OCI-LY3 (cell line): ENCODE measurements around the gene PPP3CA.

Source experiments
- CTCF ChIP-seq: fragments of 200-600, 300-600 bp; sonication (generic); IDR thresholded peaks from 2 replicates; pipeline ENCODE4 v1.5.1; 2014; ENCODE audit warnings: antibody characterized with exemption, low read length, low read depth
- EZH2phosphoT487 ChIP-seq: fragments of 200-600 bp; shearing (Covaris generic); IDR thresholded peaks from 2 replicates; pipeline ENCODE4 v1.6.1; 2018; ENCODE audit warnings: antibody characterized with exemption, mixed run types, low read depth

DNA sequence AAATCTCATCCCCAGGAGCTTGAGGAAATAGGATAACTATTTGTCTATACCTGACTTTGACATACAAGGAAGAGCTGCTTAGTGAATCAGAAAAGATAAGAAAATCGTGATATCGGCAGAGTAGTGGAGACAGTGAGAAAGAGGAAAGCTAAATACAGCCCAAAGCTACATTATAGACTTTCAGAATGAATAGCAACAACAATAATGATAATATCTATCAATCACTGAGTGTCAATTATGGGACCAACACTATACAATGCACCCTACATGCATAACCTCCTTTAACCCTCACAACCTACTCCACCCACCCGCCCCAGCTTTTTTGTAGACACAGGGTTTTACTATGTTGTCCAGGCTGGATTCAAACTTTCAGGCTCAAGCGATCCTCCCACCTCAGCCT lies 205.1 kb downstream of the PPP3CA start:
- TF ChIP-seq CTCF (no peak), EZH2phosphoT487 (no peak)
